HEK293 (cell line): ENCODE measurements around the gene COL5A1.

Experiments used
- ZNF792 ChIP-seq: fragments of 450-650 bp; formaldehyde crosslinking; IDR thresholded peaks from 2 replicates; pipeline ENCODE4 v1.5.1; 2016; ENCODE audit warnings: missing biosample characterization, missing genetic modification characterization
- TF ChIP-seq, protein P1 (sequence below): fragments of 450-650 bp; formaldehyde crosslinking; IDR thresholded peaks from 2 replicates; pipeline ENCODE4 v1.5.1; 2016; ENCODE audit warnings: missing biosample characterization, missing genetic modification characterization

GRCh38 chr9:134670042-134670525 lies 28.5 kb downstream of the COL5A1 start:
- TF ChIP-seq, protein P1, sequence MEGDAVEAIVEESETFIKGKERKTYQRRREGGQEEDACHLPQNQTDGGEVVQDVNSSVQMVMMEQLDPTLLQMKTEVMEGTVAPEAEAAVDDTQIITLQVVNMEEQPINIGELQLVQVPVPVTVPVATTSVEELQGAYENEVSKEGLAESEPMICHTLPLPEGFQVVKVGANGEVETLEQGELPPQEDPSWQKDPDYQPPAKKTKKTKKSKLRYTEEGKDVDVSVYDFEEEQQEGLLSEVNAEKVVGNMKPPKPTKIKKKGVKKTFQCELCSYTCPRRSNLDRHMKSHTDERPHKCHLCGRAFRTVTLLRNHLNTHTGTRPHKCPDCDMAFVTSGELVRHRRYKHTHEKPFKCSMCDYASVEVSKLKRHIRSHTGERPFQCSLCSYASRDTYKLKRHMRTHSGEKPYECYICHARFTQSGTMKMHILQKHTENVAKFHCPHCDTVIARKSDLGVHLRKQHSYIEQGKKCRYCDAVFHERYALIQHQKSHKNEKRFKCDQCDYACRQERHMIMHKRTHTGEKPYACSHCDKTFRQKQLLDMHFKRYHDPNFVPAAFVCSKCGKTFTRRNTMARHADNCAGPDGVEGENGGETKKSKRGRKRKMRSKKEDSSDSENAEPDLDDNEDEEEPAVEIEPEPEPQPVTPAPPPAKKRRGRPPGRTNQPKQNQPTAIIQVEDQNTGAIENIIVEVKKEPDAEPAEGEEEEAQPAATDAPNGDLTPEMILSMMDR (tag by site-specific recombination): no peak
- no peak for TF ChIP-seq ZNF792
